NCI-H2196 treated with DMSO at 0.1 percent for 48 hours (cell line): ENCODE measurements around the gene MYBL2.

Source experiments
- DNase-seq: peaks from one replicate; lab custom pipeline; 2025; ENCODE audit not compliant: unreplicated experiment; lab: John Stamatoyannopoulos, UW

Gene MYBL2

DNA sequence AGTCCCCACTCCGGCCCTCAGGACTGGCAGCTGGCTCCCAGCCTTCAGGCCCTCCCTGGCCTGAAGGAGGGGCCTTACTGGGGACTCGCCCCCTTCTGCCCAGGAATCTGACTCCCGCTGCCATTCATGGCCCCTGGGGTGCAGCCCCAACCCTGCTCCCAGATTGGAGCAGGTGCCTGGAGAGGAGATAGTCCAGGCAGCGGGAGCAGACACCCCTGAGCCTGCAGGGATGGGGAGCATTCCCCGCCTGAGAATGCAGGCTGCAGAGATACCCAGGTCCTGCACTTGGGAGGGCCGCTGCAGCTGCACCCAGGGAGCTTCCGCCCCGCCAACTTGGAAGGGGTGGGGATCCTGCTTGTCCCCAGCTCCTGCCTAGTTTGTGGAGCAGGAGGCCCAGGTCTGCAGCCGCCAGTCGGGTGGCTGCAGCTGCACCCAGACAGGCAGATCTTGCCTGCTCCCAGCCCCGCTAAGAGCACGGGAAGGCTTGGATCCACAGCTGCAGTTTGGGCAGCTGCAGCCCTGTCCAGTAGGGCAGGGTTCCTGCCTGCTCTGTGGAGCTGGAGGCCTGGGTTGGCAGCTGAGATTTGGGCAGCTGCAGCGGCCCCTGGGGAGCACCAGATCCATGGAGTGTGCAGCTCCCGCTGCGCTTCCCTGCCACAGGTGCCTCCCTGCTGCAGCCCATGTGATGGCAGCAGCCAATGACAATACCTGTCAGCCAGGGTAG lies 54.7 kb downstream of the MYBL2 start:
- DNase-seq = no peak

DNA sequence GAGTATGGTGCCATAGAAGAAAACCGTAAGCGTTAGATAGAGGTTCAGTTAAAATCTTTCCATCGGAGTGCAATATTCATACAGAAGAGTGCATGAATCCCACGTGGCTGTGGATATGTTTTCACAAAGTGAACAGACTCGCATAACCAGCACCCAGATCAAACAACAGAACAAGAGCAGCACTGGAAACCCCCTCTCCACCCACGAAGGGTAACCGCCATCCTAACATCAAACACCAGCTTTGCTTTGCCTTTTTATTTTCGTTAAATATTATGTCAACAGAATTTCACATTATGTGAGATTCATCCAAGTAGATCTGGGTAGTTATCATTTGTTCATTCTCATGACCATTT lies 55.2 kb downstream of the MYBL2 start:
- DNase-seq = no peak

DNA sequence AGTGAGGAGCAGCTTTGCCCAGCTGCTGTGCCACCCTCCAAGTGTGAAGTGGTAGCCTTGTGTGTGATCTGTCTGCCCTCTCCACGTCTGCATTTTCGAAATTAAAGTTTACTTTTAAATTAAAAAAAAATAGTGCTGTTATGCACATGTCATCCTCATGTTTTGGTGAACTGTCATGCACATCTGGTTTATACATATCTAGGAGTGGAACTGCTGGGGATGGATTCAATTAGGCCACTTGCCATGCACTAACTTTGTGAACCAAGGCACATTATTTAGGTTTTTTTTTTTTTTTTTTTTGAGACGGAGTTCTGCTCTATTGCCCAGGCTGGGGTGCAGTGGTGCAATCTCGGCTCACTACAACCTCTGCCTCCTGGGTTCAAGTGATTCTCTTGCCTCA lies 56.3 kb downstream of the MYBL2 start:
- no peak for DNase-seq

DNA sequence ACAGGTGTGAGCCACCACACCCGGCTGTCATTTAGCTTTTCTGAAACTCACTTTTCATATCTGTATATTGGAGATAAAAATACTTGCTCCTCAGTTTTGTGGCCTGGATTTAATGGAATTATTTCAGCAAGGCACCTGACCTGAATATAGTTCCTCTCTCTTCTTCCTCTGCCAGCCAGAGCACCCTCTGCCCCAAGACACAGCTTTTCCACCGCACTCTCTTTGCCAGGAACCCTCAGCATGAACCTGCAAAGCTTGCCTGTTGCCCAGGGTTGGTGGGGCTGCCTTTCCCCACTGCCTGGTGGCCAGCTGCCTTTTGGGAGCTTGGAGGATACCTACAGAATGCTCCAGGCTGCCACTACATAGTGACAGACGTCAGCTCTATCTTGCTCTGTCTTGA lies 56.8 kb downstream of the MYBL2 start:
- no peak for DNase-seq

DNA sequence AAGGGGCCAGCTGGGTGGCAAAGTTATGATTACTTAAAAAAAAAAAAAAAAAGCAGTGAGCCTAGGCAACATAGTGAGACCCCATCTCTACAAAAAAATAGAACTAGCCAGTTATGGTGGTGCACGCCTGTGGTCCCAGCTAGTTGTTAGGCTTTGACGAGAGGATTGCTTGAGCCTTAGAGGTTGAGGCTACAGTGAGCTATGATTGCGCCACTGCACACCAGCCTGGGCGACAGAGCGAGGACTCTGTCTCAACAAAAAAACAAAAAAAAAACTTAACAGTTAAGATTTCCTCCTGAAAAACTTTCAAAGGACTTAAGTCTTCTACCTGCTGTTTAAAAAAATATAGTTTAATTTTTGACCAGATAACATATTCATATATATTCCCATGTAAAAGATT lies 57.5 kb downstream of the MYBL2 start:
- no peak for DNase-seq

DNA sequence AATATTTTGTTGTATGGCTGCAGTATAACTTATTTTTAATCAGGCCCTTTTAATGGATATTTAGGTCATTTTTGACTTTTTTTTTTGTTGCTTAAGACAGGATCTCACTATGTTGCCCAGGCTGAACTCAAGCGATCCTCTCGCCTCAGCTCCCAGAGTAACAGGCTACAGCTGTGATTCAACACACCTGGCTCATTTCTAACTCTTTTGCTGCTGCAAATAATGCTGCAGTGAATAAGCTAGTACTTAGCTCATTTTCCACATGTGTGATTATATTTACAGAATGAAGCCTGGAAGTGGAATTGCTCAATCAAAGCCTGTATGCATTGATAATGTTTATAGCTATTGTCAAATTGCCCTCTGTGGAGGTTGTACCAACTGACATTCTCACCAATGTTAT lies 58.8 kb downstream of the MYBL2 start:
- no peak for DNase-seq

DNA sequence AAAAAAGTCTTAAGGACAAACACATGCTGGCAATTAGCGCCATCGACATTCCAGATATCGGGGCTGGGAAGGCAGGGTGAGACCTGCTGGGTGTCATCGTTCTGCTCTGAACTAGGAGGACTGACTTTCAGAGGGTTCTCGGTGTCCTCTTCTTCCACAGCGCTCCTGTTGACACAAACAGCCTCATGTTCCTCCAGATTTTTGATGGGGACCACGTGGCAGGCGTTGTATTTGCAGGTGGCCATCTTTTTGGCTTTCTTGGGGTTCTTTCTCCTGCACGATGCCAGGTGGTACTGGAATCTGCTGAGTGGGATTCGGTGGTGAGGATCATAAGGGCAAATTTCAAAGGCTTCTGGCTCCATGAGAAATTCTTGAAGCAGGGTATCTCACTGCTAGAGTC lies 59.4 kb downstream of the MYBL2 start:
- no peak for DNase-seq

DNA sequence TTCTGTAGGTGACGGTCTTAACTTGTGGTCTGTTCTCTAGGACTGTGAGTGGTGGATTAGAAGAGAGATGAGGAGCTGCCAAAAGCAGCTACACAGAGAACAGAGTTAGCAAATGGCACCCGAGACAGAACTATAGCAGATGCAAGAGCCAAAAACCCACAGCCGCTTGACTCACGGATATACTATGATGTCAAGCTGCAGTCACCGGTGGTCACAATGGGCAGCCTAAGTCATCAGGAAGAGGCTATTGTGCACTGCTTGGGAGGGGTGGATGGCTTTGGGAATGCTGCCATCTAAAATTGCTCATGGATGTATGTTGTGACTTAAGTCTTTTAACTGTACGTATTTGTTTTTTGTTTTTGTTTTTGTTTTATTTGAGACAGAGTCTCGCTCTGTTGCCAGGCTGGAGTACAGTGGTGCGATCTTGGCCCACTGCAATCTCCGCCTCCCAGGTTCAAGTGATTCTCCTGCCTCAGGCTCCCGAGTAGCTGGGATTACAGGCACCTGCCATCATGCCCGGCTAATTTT lies 60.0 kb downstream of the MYBL2 start, which contains the start of gene GTSF1L:
TSS of gene GTSF1L (minus strand) at position 192 of the 528 bp plus-strand sequence. CDS start 308 bp downstream, outside the sequence.
- no peak for DNase-seq

DNA sequence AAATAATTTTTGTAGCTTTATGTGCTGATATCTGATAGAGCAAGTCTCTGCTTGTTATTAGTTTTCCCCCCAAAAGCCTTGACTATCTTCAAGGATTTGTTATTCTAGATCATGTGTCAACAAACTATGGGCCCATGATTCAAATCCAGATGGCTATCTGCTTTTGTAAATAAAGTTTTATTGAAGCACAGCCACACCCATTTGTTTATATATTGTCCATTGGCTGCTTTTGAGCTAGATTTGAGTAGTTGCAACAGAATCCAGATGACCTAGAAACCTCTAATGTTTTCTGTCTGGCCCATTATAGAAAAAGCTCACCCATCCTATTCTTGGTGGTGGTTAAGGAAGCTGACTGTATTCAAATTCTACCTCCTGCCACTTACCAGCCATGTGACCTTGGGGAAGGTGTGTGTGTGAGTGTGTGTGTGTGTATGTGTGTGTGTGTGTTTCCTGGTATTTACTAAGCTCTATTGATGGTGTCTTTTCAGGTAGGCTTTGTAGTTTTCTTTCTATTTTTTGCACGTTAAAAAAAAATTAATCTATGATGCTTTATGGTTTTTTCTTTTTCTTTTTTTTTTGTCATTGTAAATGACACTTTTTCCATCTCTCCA lies 61.2 kb downstream of the MYBL2 start:
- DNase-seq = no peak

DNA sequence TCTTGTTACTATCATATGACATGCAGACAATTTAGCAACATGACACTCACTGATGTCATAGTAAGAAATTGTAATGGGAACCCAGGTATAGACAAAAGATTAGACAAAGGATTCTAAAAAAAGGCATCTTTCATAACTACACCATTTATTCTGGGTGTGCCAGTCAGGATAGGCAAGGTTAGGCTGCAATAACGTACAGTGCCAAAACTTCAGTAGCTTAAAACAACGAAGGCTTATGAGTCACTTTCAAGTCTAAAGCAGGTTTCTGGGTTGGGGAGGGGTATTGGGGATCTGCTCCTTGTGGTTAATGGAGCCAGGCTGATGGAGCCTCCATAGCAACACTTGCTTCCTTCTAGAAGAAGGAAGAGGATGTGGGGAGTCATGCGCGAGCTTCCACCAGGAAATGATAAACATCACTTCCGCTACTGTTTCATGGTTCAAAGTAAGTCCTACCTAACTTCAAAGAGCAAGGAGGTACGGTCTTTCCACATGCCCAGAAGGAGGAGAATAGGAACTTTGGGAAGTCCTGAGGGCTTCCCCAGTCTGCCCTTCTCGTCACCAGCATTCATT lies 61.9 kb downstream of the MYBL2 start:
- no peak for DNase-seq

DNA sequence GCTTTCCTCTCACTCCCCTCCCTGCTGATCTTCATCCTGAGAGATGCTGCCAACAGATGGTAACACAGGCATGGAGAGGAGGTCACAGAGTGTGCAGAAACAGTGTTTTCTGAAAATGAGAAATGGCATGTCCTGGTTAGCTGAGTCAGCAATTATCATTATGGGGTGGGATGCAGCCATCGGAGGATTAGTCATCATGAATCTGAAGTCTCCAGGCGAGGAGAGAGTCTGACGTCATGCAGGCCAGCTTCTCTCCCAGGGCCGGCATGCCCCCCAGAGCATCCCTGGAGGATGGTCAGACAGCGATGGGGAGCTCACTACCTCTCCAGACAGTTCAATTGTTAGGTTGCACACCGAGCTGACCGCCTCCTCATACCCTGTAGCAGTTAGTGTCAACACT lies 64.6 kb downstream of the MYBL2 start:
- DNase-seq = no peak

DNA sequence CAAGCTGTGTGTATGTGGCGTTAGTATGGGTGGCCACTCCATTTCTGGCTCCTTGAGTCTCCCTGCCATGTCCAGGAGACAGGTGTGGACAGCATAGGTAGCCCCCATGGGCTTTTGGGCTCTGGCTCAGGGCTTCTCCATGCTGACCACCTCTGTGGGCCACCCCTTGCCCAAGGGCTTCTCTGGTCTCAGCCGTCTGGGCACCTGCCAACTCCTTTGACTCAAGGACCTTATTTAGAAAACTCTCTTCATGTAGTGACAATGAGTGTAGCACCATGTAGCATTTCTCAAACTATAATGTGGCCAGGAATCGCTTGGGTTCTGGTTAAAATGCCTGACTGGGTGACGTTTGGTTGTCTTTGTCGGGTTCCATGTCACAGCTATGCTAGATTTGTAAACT lies 65.0 kb downstream of the MYBL2 start:
- no peak for DNase-seq

DNA sequence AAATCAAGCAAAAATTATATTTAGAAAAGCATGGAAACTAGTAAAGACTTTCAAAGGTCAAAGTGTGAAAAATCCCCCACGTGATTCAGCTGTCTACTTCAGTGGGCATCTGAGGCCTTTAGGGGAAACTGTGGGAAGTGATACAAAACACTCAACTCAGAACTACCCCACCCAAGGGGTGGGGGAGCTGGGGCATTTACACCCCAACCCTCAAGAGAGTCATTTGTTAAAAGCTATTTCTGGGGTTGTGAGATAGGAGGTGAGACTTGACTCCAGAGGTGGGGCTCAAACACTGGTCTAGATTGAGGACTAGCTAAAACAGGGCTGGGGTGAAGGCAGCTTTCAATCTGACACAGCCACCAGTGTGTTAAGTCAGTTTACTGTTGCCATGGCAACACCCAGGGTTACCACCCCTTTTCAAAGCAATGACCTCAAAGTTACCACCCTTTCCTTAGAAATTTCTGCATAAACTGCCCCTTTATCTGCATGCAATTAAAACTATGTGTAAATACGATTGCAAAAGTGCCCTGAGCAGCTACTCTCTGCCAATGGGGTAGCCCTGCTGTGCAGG lies 69.8 kb downstream of the MYBL2 start:
- DNase-seq = no peak

DNA sequence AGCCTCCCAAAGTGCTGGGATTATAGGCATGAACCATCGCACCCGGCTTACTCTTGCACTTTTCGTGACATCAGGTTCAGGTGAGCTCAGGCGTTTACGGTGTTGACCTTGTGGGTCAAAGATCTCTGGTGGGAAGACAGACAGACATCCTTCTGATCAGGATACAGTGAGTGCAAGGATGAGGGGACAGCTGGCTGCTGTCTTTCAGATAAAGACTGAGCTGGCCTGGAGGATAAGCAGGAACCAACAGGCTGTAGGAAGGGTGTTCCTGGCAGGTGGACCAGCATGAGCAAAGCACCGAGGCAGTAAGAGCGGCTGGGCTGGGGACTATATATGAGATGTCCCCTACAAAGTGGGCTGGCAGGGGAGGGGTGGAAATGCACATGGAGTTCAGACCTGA lies 71.0 kb downstream of the MYBL2 start:
- no peak for DNase-seq

DNA sequence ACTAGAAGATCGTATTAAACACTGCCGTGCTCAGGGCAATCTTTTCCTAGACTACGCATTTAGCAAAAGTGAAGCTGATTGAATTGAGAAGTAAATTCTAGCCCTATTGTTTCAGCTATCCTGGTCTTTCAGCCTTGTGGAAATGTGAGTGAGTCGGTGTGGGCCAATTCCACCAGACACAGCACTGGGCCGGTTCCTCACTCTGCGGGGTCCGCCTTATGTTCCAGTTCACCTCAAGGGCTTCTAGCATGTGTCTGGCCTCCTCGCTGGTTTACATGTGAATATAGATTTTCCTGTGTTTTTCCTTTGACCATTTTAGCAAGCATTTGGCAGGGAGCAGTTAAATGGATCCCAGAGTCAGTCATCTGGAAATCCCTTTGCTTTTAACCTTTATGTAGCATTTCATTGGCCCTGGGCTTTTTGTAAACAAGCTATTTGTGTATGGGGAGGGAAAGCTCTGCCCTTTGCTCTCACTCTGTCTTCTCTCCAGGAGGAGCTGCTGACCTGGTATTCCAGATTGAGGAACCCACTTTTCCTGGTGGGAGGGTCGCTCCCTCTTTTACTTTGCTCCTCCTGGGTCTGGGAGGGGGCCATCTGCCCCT lies 72.3 kb downstream of the MYBL2 start:
- no peak for DNase-seq

DNA sequence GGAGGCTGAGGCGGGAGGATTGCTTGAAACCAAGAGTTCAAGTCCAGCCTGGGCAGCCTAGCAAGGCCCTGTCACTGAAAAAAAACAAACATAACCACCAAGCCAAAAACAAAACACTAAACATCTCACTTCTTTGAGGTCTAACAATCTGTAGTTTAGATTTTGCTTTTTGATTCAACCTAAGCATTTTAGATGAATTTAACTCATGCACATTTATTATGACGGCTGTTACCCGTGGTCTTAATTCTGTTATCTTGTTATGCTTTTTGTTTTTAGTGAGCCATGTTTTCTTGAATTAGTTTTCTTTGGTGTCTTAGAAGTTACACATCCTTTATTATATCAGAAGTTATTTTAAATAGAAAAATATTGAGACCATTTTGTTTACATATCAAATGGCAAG lies 73.7 kb downstream of the MYBL2 start:
- no peak for DNase-seq

DNA sequence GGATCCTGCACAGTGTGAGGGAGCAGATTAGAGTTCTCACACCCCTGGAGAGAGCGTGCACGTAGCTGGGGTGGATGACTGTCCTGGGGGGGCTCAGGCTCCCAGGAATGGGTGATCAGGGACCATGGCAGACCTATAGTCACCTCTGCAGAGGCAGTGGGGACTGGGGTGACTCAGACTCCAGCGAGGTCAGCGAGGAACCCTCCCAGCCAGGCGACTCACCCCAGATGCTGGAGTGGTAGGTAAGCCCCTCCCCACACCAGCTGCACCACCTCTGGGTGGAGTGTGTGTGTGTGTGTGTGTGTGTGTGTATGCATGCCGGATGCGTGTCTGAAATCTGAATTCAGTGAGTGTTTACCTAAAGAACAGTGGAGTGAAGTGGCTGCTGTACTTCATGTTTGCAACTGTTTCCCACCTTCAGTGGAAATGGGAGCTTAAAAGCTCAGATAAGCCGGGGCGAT lies 77.3 kb downstream of the MYBL2 start:
- DNase-seq = no peak

DNA sequence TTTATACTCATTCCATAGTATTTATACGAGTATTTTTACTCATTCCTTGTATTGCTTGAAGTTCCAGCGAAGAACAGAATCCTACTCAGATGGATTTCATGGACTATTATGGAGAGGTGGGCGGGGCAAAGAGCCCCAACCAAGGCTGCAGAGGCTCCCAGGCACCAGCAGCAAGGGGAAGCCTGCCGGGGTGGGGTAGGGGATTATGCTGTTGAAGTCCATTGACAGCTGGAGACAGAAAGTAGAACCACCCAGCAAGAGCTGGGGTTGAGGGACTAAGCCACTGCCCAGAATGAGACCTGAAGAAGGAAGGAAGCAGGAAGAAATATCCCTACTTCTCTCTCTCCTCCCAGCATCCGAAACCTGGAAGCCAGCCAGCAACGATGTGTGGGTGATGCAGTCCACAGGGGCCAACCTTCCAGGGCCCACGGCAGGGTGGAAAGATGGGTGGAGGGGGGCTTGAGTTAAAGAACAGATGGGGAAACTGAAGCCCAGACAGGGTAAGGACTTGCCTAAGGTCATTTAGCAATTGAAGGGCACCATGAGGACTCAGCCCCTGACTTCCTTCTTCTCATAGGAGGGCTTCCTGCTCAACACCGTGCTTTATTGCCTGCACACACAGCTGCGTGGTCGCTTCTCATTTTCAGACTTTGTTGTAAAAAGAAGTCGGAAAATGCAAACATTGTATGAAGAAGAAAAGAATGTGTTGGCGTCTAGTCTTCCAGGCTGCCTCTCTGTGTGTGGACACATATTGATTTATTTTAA lies 78.2 kb downstream of the MYBL2 start:
- no peak for DNase-seq

DNA sequence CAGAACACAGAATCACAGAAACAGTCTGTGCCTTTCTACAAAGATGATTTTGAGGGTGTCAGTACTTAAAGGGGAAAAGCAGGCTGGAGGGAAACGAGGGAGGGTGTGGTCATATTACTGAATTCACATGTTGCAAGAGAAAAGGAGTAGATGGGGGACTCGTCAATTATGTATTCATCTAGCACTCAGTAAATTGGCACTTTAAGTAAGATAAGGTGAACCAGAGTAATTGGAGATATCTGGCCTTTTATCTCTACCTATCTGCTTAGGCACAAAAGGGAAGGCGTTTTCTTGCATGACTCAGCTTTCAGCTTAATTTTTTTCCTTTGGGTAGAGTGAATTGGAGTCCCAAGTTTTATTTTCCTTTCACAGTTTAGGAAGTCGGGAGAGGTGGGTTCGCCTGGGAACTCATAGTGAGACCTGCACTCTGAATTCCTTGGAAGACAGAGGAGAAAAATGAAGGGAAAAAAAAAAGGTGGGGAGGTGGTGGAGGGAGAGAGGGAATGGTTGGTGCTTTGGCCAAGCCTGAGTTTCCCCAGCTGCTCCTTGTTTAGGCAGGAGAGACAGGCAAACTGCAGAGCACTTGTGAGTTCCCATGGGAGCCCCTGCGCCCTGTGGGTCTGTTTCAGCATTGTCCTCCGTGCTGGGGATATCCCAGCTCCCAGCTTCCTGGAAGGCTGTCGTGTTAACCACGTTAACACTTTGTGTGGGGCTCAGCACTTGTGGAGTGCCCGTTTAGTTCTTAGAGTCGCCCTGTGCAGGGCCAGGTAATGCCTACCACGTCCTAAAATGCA lies 79.6 kb downstream of the MYBL2 start:
- no peak for DNase-seq

DNA sequence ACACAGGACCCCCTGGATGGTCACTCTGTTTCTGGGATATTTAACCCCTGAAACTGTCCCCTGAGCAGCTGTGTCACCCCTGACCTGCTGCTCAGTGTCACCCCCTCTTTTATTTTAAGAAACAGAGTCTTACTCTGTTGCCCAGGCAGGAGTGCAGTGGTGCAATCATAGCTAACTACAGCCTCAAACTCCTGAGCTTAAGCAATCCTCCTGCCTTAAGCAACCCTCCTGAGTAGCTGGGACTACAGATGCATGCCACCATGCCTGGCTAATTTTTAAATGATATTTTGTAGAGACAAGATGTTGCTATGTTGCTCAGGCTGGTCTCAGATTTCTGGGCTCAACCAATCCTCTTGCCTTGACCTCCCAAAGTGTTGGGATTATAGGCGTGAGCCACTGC lies 81.4 kb downstream of the MYBL2 start:
- no peak for DNase-seq
